Esophagus muscularis mucosa (tissue), 3 donors: Measurements from ENCODE around the gene NT5DC3.

Source experiments
- CTCF ChIP-seq, 3 experiments: fragments of 200-600 bp in 2 of 3; fragments of 450-650 bp in 1 of 3; sonication (generic) in 2 of 3; IDR thresholded peaks; one replicate each; pipeline ENCODE4 v1.5.1; 2017 to 2019; ENCODE audit warnings: antibody characterized with exemption in 3 of 3, mild to moderate bottlenecking in 2 of 3, moderate library complexity in 1 of 3
- POLR2A ChIP-seq: fragments of 450-650 bp; IDR thresholded peaks from one replicate; pipeline ENCODE4 v1.6.1; 2017; ENCODE audit warnings: antibody characterized with exemption, moderate library complexity, mild to moderate bottlenecking, low read depth

- TF ChIP-seq CTCF (IDR thresholded peaks at IDR 0.05) (no peak), POLR2A (no peak)
Measured at GRCh38 chr12:103881261-103881660, 40.2 kb upstream of the NT5DC3 start.
